ENCODE measurements around the gene PLCD3. TPM values are rescaled to one million over a fixed set of nuclear protein-coding genes. Genes with fewer than 3 reads are reported as not detected.

The PLCD3 gene
- total and polyA plus RNA-seq, 2 of the 13 experiments (the other 11 are each of a cell fraction or from before 2014, with no cell fraction given): 11.3 to 39.1 TPM

DNA sequence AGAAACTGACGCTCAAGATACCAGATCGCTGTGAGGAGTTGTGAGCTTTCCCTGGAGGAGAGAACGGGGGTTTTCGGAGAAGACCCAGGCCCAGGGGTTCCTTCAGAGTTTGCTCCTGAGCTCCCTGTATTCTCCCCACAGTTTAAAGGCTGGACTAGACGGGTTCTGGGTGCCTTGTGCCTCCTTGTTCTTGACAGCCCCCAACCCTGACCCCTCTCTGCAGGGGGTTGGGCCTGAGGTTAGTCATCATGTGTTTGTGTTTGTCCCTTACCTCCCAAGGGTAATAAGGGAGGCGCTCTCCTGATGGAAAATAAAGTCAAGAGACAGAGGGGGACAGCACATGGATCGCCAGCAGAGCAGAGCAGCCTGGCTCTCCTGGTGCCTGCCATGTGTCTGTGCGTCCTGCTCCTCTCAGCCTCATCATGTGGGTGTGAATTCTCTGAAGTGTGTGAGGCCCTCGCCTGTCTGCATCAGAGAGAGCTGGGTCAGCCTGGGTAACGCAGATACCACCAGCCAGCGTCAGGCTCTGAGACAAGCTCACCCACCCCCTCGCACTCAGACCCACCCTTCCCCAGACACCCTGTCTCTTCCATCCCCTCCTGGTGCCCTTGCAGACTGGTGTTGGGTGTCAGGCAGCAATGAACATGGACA is 38.1 kb upstream of the PLCD3 start (continued):
- TF ChIP-seq, protein P1, sequence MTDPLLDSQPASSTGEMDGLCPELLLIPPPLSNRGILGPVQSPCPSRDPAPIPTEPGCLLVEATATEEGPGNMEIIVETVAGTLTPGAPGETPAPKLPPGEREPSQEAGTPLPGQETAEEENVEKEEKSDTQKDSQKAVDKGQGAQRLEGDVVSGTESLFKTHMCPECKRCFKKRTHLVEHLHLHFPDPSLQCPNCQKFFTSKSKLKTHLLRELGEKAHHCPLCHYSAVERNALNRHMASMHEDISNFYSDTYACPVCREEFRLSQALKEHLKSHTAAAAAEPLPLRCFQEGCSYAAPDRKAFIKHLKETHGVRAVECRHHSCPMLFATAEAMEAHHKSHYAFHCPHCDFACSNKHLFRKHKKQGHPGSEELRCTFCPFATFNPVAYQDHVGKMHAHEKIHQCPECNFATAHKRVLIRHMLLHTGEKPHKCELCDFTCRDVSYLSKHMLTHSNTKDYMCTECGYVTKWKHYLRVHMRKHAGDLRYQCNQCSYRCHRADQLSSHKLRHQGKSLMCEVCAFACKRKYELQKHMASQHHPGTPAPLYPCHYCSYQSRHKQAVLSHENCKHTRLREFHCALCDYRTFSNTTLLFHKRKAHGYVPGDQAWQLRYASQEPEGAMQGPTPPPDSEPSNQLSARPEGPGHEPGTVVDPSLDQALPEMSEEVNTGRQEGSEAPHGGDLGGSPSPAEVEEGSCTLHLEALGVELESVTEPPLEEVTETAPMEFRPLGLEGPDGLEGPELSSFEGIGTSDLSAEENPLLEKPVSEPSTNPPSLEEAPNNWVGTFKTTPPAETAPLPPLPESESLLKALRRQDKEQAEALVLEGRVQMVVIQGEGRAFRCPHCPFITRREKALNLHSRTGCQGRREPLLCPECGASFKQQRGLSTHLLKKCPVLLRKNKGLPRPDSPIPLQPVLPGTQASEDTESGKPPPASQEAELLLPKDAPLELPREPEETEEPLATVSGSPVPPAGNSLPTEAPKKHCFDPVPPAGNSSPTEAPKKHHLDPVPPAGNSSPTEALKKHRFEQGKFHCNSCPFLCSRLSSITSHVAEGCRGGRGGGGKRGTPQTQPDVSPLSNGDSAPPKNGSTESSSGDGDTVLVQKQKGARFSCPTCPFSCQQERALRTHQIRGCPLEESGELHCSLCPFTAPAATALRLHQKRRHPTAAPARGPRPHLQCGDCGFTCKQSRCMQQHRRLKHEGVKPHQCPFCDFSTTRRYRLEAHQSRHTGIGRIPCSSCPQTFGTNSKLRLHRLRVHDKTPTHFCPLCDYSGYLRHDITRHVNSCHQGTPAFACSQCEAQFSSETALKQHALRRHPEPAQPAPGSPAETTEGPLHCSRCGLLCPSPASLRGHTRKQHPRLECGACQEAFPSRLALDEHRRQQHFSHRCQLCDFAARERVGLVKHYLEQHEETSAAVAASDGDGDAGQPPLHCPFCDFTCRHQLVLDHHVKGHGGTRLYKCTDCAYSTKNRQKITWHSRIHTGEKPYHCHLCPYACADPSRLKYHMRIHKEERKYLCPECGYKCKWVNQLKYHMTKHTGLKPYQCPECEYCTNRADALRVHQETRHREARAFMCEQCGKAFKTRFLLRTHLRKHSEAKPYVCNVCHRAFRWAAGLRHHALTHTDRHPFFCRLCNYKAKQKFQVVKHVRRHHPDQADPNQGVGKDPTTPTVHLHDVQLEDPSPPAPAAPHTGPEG (CRISPR knock-in tag; IDR thresholded peaks at IDR 0.05): no peak
- TF ChIP-seq ZNF354B (CRISPR knock-in tag; IDR thresholded peaks at IDR 0.05) (no peak), ZC3H4 (CRISPR knock-in tag; IDR thresholded peaks at IDR 0.05; ENCODE audit: borderline replicate concordance) (0 out of 2 replicates have a peak, but pooled peaks have one; percentile 18), ZNF768 (CRISPR knock-in tag; IDR thresholded peaks at IDR 0.05) (0 out of 2 replicates have a peak, but pooled peaks have one; percentile 10), NFIC (IDR thresholded peaks at IDR 0.05; ENCODE audit: low read length) (no peak), DNMT3B (CRISPR knock-in tag; conservative IDR thresholded peaks at IDR 0.05) (no peak), SP1 (IDR thresholded peaks at IDR 0.05) (no peak), SP1 (CRISPR knock-in tag; IDR thresholded peaks at IDR 0.05) (no peak), TBX3 (IDR thresholded peaks at IDR 0.05; ENCODE audit: borderline replicate concordance) (no peak), NCOR1 (IDR thresholded peaks at IDR 0.05; ENCODE audit: borderline replicate concordance, low read length) (no peak), ZNF326 (CRISPR knock-in tag; IDR thresholded peaks at IDR 0.05; ENCODE audit: borderline replicate concordance) (no peak), MIER3 (CRISPR knock-in tag; IDR thresholded peaks at IDR 0.05; ENCODE audit: borderline replicate concordance) (no peak), ZNF550 (CRISPR knock-in tag; IDR thresholded peaks at IDR 0.05; ENCODE audit: borderline replicate concordance) (0 out of 2 replicates have a peak, but pooled peaks have one; percentile 3), POGZ (CRISPR knock-in tag; IDR thresholded peaks at IDR 0.05) (0 out of 2 replicates have a peak, but pooled peaks have one; percentile 12)
- TF ChIP-seq, protein P2, sequence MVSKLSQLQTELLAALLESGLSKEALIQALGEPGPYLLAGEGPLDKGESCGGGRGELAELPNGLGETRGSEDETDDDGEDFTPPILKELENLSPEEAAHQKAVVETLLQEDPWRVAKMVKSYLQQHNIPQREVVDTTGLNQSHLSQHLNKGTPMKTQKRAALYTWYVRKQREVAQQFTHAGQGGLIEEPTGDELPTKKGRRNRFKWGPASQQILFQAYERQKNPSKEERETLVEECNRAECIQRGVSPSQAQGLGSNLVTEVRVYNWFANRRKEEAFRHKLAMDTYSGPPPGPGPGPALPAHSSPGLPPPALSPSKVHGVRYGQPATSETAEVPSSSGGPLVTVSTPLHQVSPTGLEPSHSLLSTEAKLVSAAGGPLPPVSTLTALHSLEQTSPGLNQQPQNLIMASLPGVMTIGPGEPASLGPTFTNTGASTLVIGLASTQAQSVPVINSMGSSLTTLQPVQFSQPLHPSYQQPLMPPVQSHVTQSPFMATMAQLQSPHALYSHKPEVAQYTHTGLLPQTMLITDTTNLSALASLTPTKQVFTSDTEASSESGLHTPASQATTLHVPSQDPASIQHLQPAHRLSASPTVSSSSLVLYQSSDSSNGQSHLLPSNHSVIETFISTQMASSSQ (IDR thresholded peaks at IDR 0.05; ENCODE audit: low read depth): no peak
- TF ChIP-seq, protein P2 (CRISPR knock-in tag; IDR thresholded peaks at IDR 0.05; ENCODE audit: borderline replicate concordance): no peak
- TF ChIP-seq, protein P3, sequence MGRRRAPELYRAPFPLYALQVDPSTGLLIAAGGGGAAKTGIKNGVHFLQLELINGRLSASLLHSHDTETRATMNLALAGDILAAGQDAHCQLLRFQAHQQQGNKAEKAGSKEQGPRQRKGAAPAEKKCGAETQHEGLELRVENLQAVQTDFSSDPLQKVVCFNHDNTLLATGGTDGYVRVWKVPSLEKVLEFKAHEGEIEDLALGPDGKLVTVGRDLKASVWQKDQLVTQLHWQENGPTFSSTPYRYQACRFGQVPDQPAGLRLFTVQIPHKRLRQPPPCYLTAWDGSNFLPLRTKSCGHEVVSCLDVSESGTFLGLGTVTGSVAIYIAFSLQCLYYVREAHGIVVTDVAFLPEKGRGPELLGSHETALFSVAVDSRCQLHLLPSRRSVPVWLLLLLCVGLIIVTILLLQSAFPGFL (CRISPR knock-in tag; IDR thresholded peaks at IDR 0.05): no peak
- TF ChIP-seq, protein P4, sequence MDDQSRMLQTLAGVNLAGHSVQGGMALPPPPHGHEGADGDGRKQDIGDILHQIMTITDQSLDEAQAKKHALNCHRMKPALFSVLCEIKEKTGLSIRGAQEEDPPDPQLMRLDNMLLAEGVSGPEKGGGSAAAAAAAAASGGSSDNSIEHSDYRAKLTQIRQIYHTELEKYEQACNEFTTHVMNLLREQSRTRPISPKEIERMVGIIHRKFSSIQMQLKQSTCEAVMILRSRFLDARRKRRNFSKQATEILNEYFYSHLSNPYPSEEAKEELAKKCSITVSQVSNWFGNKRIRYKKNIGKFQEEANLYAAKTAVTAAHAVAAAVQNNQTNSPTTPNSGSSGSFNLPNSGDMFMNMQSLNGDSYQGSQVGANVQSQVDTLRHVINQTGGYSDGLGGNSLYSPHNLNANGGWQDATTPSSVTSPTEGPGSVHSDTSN (CRISPR knock-in tag; IDR thresholded peaks at IDR 0.05; ENCODE audit: borderline replicate concordance): no peak
